IMR-90 (cell line): ENCODE data around the gene MCF2L. TPM values are rescaled to one million over a fixed set of nuclear protein-coding genes. Genes with fewer than 3 reads are reported as not detected.
A peak's percentile ranks its signal among the peaks of the same experiment; 100 is the strongest.

Experiments
- ATAC-seq: fragments of 200-7000 bp; cut with Tn5 transposase; 2 replicates; pipeline ENCODE4 v1.9.1; 2020; ENCODE audit warnings: low read depth, mild to moderate bottlenecking, moderate library complexity
- BruUV-seq: library from RNA; stranded (reverse); fragments of 400-500 nt; replicated peaks from 2 replicates; lab custom pipeline; 2021; lab: Mats Ljungman, UMichigan
- CTCF ChIA-PET: fragments of 300-600 bp; formaldehyde crosslinking; extraction: SDS; loops from one replicate; lab custom pipeline; 2021; ENCODE audit warnings: antibody characterized with exemption; lab: Yijun Ruan, JAX
- POLR2A ChIA-PET: fragments of 300-600 bp; sonication (Branson Sonifier 250); formaldehyde crosslinking; loops from one replicate; lab custom pipeline; 2022; ENCODE audit warnings: antibody characterized with exemption; ENCODE audit not compliant: unreplicated experiment; lab: Charles Lee
- DNase-seq: peaks from one replicate; pipeline ENCODE4 v3.0.0; 2013
- H2AFZ ChIP-seq: replicated peaks from 2 replicates; pipeline ENCODE3; 2013; ENCODE audit warnings: low read length, mild to moderate bottlenecking; ENCODE audit not compliant: poor library complexity
- H2AK5ac ChIP-seq: 2 replicates; pipeline ENCODE4 v1.6.1; 2013; ENCODE audit warnings: low read depth, low read length, inconsistent platforms
- H2AK9ac ChIP-seq: replicated peaks from 2 replicates; pipeline ENCODE3; 2013; ENCODE audit warnings: mild to moderate bottlenecking, low read depth, low read length, moderate library complexity; ENCODE audit not compliant: poor library complexity
- H2BK120ac ChIP-seq: 2 replicates; pipeline ENCODE4 v1.6.1; 2013; ENCODE audit warnings: low read depth, low read length, inconsistent platforms
- H2BK15ac ChIP-seq: 3 replicates; pipeline ENCODE4 v1.6.1; 2013; ENCODE audit warnings: low read depth, low read length, inconsistent platforms
- H2BK20ac ChIP-seq: 2 replicates; pipeline ENCODE4 v1.6.1; 2013; ENCODE audit warnings: low read depth, mild to moderate bottlenecking, inconsistent platforms, low read length, moderate library complexity
- H2BK5ac ChIP-seq: 2 replicates; pipeline ENCODE4 v1.6.1; 2013; ENCODE audit warnings: mild to moderate bottlenecking, low read depth, low read length, inconsistent platforms; ENCODE audit not compliant: poor library complexity, severe bottlenecking
- H3K14ac ChIP-seq: replicated peaks from 2 replicates; pipeline ENCODE4 v1.6.1; 2013; ENCODE audit warnings: low read depth, low read length, inconsistent platforms
- H3K18ac ChIP-seq: 2 replicates; pipeline ENCODE4 v1.6.1; 2013; ENCODE audit warnings: low read depth, low read length, control low read depth
- H3K23ac ChIP-seq: 2 replicates; pipeline ENCODE4 v1.6.1; 2013; ENCODE audit warnings: low read depth, low read length, inconsistent platforms
- H3K27ac ChIP-seq: 2 replicates; pipeline ENCODE4 v1.5.1; 2013; ENCODE audit warnings: mild to moderate bottlenecking, control low read depth, low read length; ENCODE audit not compliant: insufficient read depth
- H3K27me3 ChIP-seq: 2 replicates; pipeline ENCODE4 v1.6.1; 2013; ENCODE audit warnings: low read length; ENCODE audit not compliant: control insufficient read depth, insufficient read depth
- H3K36me3 ChIP-seq: 2 replicates; pipeline ENCODE4 v1.6.1; 2013; ENCODE audit warnings: low read length, mixed read lengths; ENCODE audit not compliant: control insufficient read depth, insufficient read depth
- H3K4ac ChIP-seq: 2 replicates; pipeline ENCODE4 v1.6.1; 2013; ENCODE audit warnings: low read depth, low read length, inconsistent platforms
- H3K4me1 ChIP-seq: 2 replicates; pipeline ENCODE4 v1.6.1; 2013; ENCODE audit warnings: low read length, mixed read lengths; ENCODE audit not compliant: control insufficient read depth, insufficient read depth
- H3K4me2 ChIP-seq: 2 replicates; pipeline ENCODE4 v1.6.1; 2013; ENCODE audit warnings: low read depth, mild to moderate bottlenecking, control low read depth, low read length, moderate library complexity
- H3K4me3 ChIP-seq: 2 replicates; pipeline ENCODE4 v1.5.1; 2013; ENCODE audit warnings: low read depth, mild to moderate bottlenecking, control low read depth, low read length, moderate library complexity; ENCODE audit not compliant: insufficient read depth
- H3K56ac ChIP-seq: 2 replicates; pipeline ENCODE4 v1.6.1; 2013; ENCODE audit warnings: low read length, inconsistent platforms; ENCODE audit not compliant: insufficient read depth; ENCODE audit errors: extremely low read depth
- H3K79me1 ChIP-seq, 2 experiments: 2 replicates each; pipeline ENCODE4 v1.6.1; 2013; ENCODE audit warnings: low read length in 2 of 2, inconsistent platforms in 1 of 2, low read depth in 1 of 2
- H3K9ac ChIP-seq: 2 replicates; pipeline ENCODE4 v1.6.1; 2013; ENCODE audit warnings: low read depth, low read length, control low read depth
- H3K9me1 ChIP-seq: 2 replicates; pipeline ENCODE4 v1.6.1; 2013; ENCODE audit warnings: low read length, inconsistent platforms; ENCODE audit not compliant: insufficient read depth
- H3K9me3 ChIP-seq: 2 replicates; pipeline ENCODE4 v1.6.1; 2013; ENCODE audit warnings: low read length; ENCODE audit not compliant: control insufficient read depth, insufficient read depth
- H4K20me1 ChIP-seq: 2 replicates; pipeline ENCODE4 v1.6.1; 2013; ENCODE audit warnings: low read length, inconsistent platforms; ENCODE audit not compliant: insufficient read depth
- H4K5ac ChIP-seq: 2 replicates; pipeline ENCODE4 v1.6.1; 2013; ENCODE audit warnings: mild to moderate bottlenecking, low read depth, low read length, control low read depth
- H4K8ac ChIP-seq, 2 experiments: 2 replicates each; pipeline ENCODE4 v1.6.1; 2013; ENCODE audit warnings: low read depth in 2 of 2, low read length in 2 of 2, control low read depth in 1 of 2, inconsistent platforms in 1 of 2
- H4K91ac ChIP-seq: 2 replicates; pipeline ENCODE4 v1.6.1; 2013; ENCODE audit warnings: low read depth, low read length, inconsistent platforms; ENCODE audit not compliant: insufficient read depth
- BHLHE40 ChIP-seq: fragments of 150-350 bp; IDR thresholded peaks from 2 replicates; pipeline ENCODE4 v1.6.1; 2016; ENCODE audit warnings: mild to moderate bottlenecking, low read depth, low read length
- CEBPB ChIP-seq: IDR thresholded peaks from 2 replicates; pipeline ENCODE4 v1.6.1; 2012; ENCODE audit warnings: low read depth, low read length, improper control_type of control experiment
- CHD1 ChIP-seq: IDR thresholded peaks from 2 replicates; pipeline ENCODE4 v1.6.1; 2012; ENCODE audit warnings: low read depth, low read length, improper control_type of control experiment
- FOS ChIP-seq: fragments of 150-350 bp; IDR thresholded peaks from 2 replicates; pipeline ENCODE4 v1.6.1; 2016; ENCODE audit warnings: low read depth, low read length
- MAFK ChIP-seq: IDR thresholded peaks from 2 replicates; pipeline ENCODE4 v1.6.1; 2012; ENCODE audit warnings: low read depth, low read length, improper control_type of control experiment
- MAZ ChIP-seq: IDR thresholded peaks from 2 replicates; pipeline ENCODE4 v1.6.1; 2012; ENCODE audit warnings: low read depth, mild to moderate bottlenecking, low read length, improper control_type of control experiment, moderate library complexity, borderline replicate concordance
- NFE2L2 ChIP-seq: fragments of 150-350 bp; IDR thresholded peaks from 2 replicates; pipeline ENCODE4 v1.6.1; 2016; ENCODE audit warnings: low read depth, mild to moderate bottlenecking, low read length
- POLR2A ChIP-seq: IDR thresholded peaks from 2 replicates; pipeline ENCODE4 v1.6.1; 2012; ENCODE audit warnings: mild to moderate bottlenecking, low read depth, low read length
- RAD21 ChIP-seq: IDR thresholded peaks from 2 replicates; pipeline ENCODE4 v1.6.1; 2012; ENCODE audit warnings: low read length, improper control_type of control experiment
- RCOR1 ChIP-seq: IDR thresholded peaks from 2 replicates; pipeline ENCODE4 v1.6.1; 2012; ENCODE audit warnings: mild to moderate bottlenecking, low read length, improper control_type of control experiment; ENCODE audit not compliant: insufficient replicate concordance
- SMC3 ChIP-seq: fragments of 150-350 bp; IDR thresholded peaks from 2 replicates; pipeline ENCODE4 v1.6.1; 2016; ENCODE audit warnings: low read depth, mild to moderate bottlenecking, antibody characterized with exemption, low read length, moderate library complexity
- USF2 ChIP-seq: fragments of 150-350 bp; IDR thresholded peaks from 2 replicates; pipeline ENCODE4 v1.6.1; 2017; ENCODE audit warnings: mild to moderate bottlenecking, antibody characterized with exemption, low read length, low read depth
- WGBS, 2 experiments: methylation state at CpG; one replicate each; pipeline versions ENCODE4 v1.1.5 to v1.1.7; 2013; ENCODE audit warnings: missing lambda C conversion rate in 2 of 2; ENCODE audit not compliant: insufficient read length in 1 of 2; ENCODE audit errors: extremely low coverage in 2 of 2; 5-methylcytosine and 5-hydroxymethylcytosine counted together
- dilution Hi-C: fragments of 300-500 bp; cut with HindIII; formaldehyde crosslinking; loops from one replicate; pipeline ENCODE4 v1.14.3; 2018; ENCODE audit warnings: low sequenced_read_pairs; ENCODE audit not compliant: unreplicated experiment
- in situ Hi-C: fragments of 300-500 bp; cut with MboI; formaldehyde crosslinking; loops from 3 replicates; pipeline ENCODE4 v1.14.3; 2019; ENCODE audit warnings: low sequenced_read_pairs, inconsistent platforms, mixed read lengths
- intact Hi-C: fragments of 100-400 bp; cut with micrococcal nuclease; formaldehyde crosslinking; loops from 2 replicates; pipeline ENCODE4 v1.10.0; 2022
- polyA plus RNA-seq, 3 experiments: library from polyadenylated mRNA; depleted of rRNA; stranded (reverse); fragments of >200 nt; gene quantifications; 2 replicates each; pipeline ENCODE4 v1.2.3, GENCODE V29; 2012; ENCODE audit warnings: low replicate concordance in 1 of 3
- total RNA-seq: library from RNA; depleted of rRNA; stranded (reverse); fragments of >200 nt; gene quantifications from 2 replicates; pipeline ENCODE4 v1.2.3, GENCODE V29; 2012

MCF2L gene
- total and polyA plus RNA-seq, 2 of the 4 experiments (the other 2 are of a cell fraction): 0.18 TPM; not detected in 1

- no peak overlapping the region for H4K91ac ChIP-seq
- TF ChIP-seq USF2 (no peak), SMC3 (no peak), NFE2L2 (no peak), MAFK (no peak), CHD1 (no peak), FOS (no peak), BHLHE40 (no peak), RCOR1 (no peak), MAZ (no peak), CEBPB (no peak), RAD21 (no peak), POLR2A (no peak)
- DNase-seq (no peak), ATAC-seq (no peak)
- H2BK5ac ChIP-seq: no peak overlapping the region
- no peaks in the 10 kb centered on the region for H3K36me3 ChIP-seq
- no peaks in the 10 kb centered on the region for H3K79me1 ChIP-seq
- 21% methylated on average over 14 of the region's 27 CpGs; no CpG with 5 or more reads in 1 of the 2 experiments for WGBS, 2 experiments
- no peak overlapping the region for H2AFZ ChIP-seq
- no peak overlapping the region for H3K56ac ChIP-seq
- in situ Hi-C loops: no loop called here
- ChIA-PET CTCF (no interaction called here), POLR2A (no interaction called here)
- no peaks in the 10 kb centered on the region for H3K9me1 ChIP-seq
- no peak overlapping the region for H2BK15ac ChIP-seq
- no peak overlapping the region for H3K27ac ChIP-seq
- H3K9ac ChIP-seq: no peak overlapping the region
- no peak overlapping the region for H2BK120ac ChIP-seq
- dilution Hi-C loops: no loop called here
- H3K23ac ChIP-seq: no peak overlapping the region
- no peak overlapping the region for H3K4ac ChIP-seq
- no peak overlapping the region for H4K8ac ChIP-seq
- no peaks in the 10 kb centered on the region for H3K4me1 ChIP-seq
- no peak overlapping the region for H3K14ac ChIP-seq
- intact Hi-C loops: no loop called here
- H4K20me1 ChIP-seq: no peaks in the 10 kb centered on the region
- H3K4me3 ChIP-seq: no peak overlapping the region
- H3K27me3 ChIP-seq: peaks cover 72% of the 10 kb centered on the region
- H3K18ac ChIP-seq: no peak overlapping the region
- H3K9me3 ChIP-seq: no peaks in the 10 kb centered on the region
- H3K4me2 ChIP-seq: no peak overlapping the region
- H2AK9ac ChIP-seq: peak overlapping the region; percentile 16
- BruUV-seq: no TSS peak
- H4K5ac ChIP-seq: no peak overlapping the region
- no peak overlapping the region for H2BK20ac ChIP-seq
- H2AK5ac ChIP-seq: no peak overlapping the region
Measured at GRCh38 chr13:112983428-112984196, 14.6 kb downstream of the MCF2L start.
